NCI-H1092 treated with DMSO at 0.1 percent for 48 hours (cell line): ENCODE measurements around the gene DLGAP1.

Source experiments
- DNase-seq: peaks from one replicate; lab custom pipeline; 2025; lab: John Stamatoyannopoulos, UW

The DLGAP1 gene

GRCh38 chr18:3932276-3932675 is 522.8 kb downstream of the DLGAP1 start:
- no peak for DNase-seq

- DNase-seq: no peak
These were observed 523.5 kb downstream of the DLGAP1 start for GRCh38 chr18:3931542-3932112.

- no peak for DNase-seq
These were observed 524.1 kb downstream of the DLGAP1 start for GRCh38 chr18:3931013-3931315.

- DNase-seq: no peak
These were observed 524.7 kb downstream of the DLGAP1 start for GRCh38 chr18:3930126-3931012.

- no peak for DNase-seq
These were observed 530.7 kb downstream of the DLGAP1 start for GRCh38 chr18:3924455-3924854.

GRCh38 chr18:3923750-3924149 is 531.4 kb downstream of the DLGAP1 start:
- no peak for DNase-seq

GRCh38 chr18:3921826-3922225 is 533.3 kb downstream of the DLGAP1 start:
- no peak for DNase-seq

GRCh38 chr18:3920832-3921231 is 534.3 kb downstream of the DLGAP1 start:
- DNase-seq: no peak

GRCh38 chr18:3919396-3920061 is 535.6 kb downstream of the DLGAP1 start:
- DNase-seq: no peak

- DNase-seq: no peak
These were observed 539.0 kb downstream of the DLGAP1 start for GRCh38 chr18:3916082-3916481.

- DNase-seq: no peak
These were observed 540.1 kb downstream of the DLGAP1 start for GRCh38 chr18:3914833-3915610.

GRCh38 chr18:3914109-3914508 is 541.0 kb downstream of the DLGAP1 start:
- DNase-seq: no peak

GRCh38 chr18:3912705-3913104 is 542.4 kb downstream of the DLGAP1 start:
- DNase-seq: no peak

GRCh38 chr18:3911413-3911812 is 543.7 kb downstream of the DLGAP1 start:
- no peak for DNase-seq

- no peak for DNase-seq
These were observed 544.6 kb downstream of the DLGAP1 start for GRCh38 chr18:3910512-3910911.

- no peak for DNase-seq
These were observed 547.2 kb downstream of the DLGAP1 start for GRCh38 chr18:3907955-3908354.

- DNase-seq: no peak
These were observed 548.9 kb downstream of the DLGAP1 start for GRCh38 chr18:3906116-3906750.

- DNase-seq: no peak
These were observed 551.8 kb downstream of the DLGAP1 start for GRCh38 chr18:3903337-3903736.

- no peak for DNase-seq
These were observed 552.4 kb downstream of the DLGAP1 start for GRCh38 chr18:3902676-3903075.

GRCh38 chr18:3901811-3902210 is 553.3 kb downstream of the DLGAP1 start:
- DNase-seq: no peak

GRCh38 chr18:3901042-3901441 is 554.1 kb downstream of the DLGAP1 start:
- no peak for DNase-seq

- no peak for DNase-seq
These were observed 554.8 kb downstream of the DLGAP1 start for GRCh38 chr18:3900327-3900726.
